HG03521 (cell line): ENCODE data around the gene TSPAN17.
A peak's percentile ranks its signal among the peaks of the same experiment; 100 is the strongest.

Experiments
- ATAC-seq: cut with Tn5 transposase; IDR thresholded peaks from one replicate; pipeline ENCODE4 v1.9.1; 2021; ENCODE audit warnings: mild to moderate bottlenecking, moderate library complexity; ENCODE audit not compliant: unreplicated experiment

Gene TSPAN17

GRCh38 chr5:176658817-176659511 lies 11.7 kb downstream of the TSPAN17 start:
- no peak for ATAC-seq

DNA sequence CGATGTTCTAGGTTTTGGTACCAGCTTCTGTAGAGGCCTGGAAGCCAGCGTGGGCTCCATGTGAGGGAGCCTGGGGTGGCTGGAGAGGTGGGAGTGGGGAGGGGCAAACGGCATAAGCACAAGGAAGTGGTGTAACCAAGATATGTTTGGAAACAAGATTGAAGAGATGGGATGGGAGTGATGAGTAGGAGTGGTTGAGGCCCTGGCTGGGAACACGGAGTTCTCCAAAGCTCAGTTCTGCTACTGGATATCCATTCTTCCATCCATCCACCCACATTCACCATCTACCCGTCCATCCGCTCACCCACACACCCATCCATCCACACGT lies 12.2 kb downstream of the TSPAN17 start:
- ATAC-seq: no peak

DNA sequence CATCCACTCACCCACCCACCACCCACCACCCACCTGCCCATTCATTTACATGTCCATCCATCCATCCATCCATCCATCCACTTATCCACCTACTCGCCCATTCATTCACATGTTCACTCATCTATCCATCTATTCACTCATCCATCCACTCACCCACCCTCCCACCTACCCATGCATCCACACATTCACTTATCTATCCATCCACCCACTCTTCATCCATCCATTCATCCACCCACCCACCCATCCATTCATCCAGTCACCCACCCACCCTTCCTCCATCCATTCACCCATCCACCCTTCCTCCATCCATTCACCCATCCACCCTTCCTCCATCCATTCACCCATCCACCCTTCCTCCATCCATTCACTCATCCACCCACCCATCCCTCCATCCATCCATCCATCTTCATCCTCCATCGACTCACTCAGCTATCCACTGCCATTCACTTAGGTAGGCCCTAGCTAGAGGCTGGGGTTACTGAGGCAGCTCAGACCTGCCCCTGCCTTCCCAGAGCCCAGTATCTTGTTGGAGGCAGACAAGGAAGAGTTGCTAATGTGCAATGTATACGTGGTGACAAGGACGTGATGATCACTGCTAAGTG lies 12.7 kb downstream of the TSPAN17 start:
- no peak for ATAC-seq

- peak; percentile 12 for ATAC-seq
Observed at GRCh38 chr5:176660530-176660859, 13.2 kb downstream of the TSPAN17 start.

DNA sequence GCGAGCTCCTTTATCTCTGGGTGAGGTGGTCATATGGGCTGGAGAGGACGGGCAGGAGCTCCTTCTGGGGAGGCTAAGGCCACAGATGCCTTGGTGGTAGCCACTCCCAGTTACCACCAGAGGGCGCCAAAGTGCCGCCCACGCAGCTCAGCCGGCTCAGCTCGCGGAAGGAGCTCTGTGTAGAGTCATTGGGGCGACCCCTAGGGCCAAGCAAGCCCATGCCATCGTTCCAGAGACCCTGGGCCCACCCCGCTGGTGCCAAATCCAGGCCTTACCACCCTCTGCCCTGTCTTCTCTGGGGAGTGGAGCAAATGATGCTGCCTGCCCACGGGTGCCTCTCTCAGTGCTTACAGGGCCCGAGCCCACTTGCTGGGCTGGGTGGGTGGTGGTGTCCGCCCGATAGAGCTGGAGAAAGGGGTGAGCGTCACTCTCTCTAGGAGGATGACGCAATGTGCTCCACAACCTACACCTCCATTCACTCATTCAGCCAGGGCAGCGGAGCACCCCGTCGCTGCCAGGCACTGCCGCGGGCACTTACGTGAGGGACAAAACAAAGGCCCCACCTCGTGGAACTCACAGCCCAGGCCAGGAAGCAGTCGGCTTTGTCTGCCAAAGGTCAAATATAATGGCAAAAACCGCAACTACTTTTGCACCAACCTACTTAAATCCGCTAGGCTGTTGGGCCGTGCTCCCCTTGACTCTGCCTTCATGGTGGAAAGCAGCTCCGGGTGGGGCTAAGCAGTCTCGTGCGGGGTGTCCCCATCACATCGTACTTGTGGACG lies 13.8 kb downstream of the TSPAN17 start:
- peak; percentile 53 for ATAC-seq

GRCh38 chr5:176661676-176662075 lies 14.4 kb downstream of the TSPAN17 start:
- no peak for ATAC-seq

DNA sequence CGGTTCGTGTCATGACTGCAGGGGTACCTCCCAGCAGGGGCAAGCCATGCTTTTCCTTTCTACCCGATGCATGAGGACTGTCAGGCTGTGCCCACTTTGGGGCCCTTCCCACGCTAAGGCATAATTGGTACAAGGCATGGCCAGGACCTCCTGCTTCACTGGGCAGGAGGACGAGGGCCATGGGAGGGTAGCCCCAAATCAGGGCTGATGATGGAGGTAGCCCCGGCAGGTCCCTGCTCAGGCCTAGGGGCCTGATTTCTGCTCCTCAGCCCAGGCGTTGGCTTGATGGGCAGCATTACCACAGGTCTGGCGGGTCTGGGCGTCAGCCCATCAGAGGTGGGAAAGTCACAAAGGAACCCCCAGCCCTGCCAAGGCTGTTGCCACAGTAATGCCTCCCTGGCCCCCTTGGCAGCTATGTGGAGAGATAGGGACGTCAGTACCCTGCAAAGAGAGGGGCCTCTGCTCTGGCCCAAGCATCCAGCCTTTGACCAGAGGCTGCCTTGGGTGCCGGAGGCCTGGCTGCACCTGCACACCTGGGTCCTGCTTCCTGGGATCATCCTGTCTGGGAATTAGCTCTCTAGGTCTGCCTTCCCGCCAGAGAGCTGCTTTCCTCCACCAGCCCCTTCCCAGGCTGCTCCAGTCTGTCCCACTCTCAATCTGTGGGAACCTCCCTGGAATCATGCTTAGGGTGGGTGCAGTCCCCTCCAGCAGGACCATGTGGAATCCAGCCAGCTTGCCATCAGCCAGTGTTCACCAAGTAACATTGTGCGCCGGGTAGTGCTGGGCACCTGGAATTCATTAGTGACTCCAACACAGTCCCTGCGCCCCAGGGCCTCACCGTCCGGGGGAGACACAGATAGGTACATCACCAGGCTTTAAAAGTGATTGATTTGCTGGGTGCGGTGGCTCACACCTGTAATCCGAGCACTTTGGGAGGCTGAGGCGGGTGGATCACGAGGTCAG lies 15.4 kb downstream of the TSPAN17 start:
- ATAC-seq: no peak

DNA sequence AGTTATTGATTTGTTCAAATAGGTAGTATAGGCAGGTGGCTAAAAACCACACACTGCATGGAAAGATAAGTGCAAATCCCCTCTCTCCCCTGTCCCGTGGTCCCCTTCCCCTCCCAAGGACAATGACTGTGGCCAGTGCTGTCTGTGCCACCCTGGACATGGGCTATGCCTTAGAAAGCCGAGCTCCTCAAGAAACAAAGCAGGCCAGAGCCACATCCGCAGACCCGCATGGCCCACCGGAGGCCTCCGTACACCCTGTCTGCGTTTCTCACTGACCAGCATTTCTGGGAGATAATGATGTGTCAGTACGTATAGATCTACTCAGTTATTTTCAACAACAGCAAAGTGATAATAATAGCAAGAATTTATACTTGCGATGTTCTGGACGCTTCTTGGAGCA lies 16.3 kb downstream of the TSPAN17 start:
- ATAC-seq: no peak

DNA sequence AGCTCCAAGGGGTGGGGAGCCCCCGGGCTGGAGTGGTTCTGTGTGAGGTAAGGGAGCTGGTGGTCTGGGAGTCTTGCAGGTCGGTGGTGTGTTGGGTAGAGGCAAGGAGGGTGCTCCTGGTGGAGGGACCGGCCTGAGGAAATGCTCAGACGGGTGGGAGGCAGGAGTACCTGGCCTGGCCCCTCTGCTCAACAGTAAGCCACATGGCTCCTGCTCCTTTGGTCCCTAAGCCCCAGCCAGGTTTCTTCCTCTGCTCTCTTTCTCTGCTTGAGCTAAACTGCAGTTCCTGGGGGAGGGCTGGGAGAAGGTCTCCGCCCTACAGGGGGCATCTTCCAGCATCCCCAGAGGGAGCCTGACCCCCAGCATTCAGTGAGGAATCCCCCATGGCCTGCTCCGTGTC lies 17.2 kb downstream of the TSPAN17 start:
- ATAC-seq: no peak

- no peak for ATAC-seq
Observed at GRCh38 chr5:176664886-176665285, 17.6 kb downstream of the TSPAN17 start.

- ATAC-seq: no peak
Observed at GRCh38 chr5:176665517-176665916, 18.2 kb downstream of the TSPAN17 start.

GRCh38 chr5:176667637-176668036 lies 20.4 kb downstream of the TSPAN17 start:
- no peak for ATAC-seq

DNA sequence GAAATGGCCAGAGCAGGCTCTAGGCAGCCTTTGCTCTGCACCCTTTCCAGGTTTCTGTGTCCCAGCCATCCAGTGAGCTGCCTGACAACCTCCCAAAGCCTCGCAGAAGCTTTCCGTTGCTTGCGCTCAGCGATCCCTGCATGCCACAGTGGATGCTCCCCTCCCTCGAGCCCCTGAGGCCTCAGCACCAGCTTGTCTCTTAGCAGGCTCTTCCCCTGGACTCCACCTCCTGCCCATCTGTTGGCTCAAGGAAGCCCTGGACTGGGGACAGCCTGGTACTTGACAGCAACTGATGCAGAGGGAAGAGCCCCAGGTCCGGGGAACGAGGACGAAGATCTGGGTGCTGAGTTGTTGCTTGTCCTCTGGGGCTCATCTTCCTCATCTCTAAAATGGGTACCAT lies 23.2 kb downstream of the TSPAN17 start:
- ATAC-seq: no peak

DNA sequence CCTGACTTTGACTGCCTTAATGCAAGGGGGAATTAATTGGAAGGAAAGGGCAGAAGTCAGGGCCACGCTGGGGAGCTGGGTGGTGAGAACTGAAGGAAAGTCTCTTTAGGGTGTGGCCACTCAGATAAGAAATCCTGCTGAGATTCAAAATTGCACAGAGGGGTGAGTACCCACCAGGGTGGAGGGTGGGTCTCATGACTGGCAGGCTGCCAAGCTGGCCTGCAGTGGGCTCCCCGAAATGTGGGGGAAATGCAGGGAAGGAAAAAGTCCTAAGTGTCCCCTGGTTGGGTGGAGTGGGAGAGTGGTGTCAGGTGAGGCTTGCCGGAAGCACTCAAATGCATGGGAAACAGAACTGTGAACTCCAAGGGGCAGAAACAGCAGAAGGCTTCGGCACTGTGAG lies 24.1 kb downstream of the TSPAN17 start:
- ATAC-seq: no peak

GRCh38 chr5:176671890-176672747 lies 24.8 kb downstream of the TSPAN17 start:
- no peak for ATAC-seq

GRCh38 chr5:176673651-176674583 lies 26.6 kb downstream of the TSPAN17 start:
- no peak for ATAC-seq

- no peak for ATAC-seq
Observed at GRCh38 chr5:176674799-176675198, 27.5 kb downstream of the TSPAN17 start.

- ATAC-seq: no peak
Observed at GRCh38 chr5:176675676-176676360, 28.5 kb downstream of the TSPAN17 start.
